ENCODE data around the gene LKAAEAR1. TPM values are rescaled to one million over a fixed set of nuclear protein-coding genes. Genes with fewer than 3 reads are reported as not detected.

Gene LKAAEAR1
- total RNA-seq, 2 experiments from 2014 or later = not detected

GRCh38 chr20:64101731-64102621, 17.8 kb upstream of the LKAAEAR1 start:
- BruUV-seq (replicated peaks) = no TSS peak
- H4K20me1 ChIP-seq (ENCODE audit: insufficient read depth, low read length) = no peaks in the 10 kb centered on the region
- H3K27ac ChIP-seq (ENCODE audit: low read depth, low read length, poor library complexity, severe bottlenecking) = no peak overlapping the region
- intact Hi-C loops (cut with micrococcal nuclease; ENCODE audit: unreplicated experiment) = loop anchor here (2.0 kb wide), 1 partner anchor 23 kb away; the partner anchor contains the start of gene RGS19
- H3K9me2 ChIP-seq (ENCODE audit: insufficient read depth, low read length) = no peaks in the 10 kb centered on the region
- no peaks in the 10 kb centered on the region for H3K36me3 ChIP-seq (ENCODE audit: insufficient read depth, low read length)
- TF ChIP-seq EZH2phosphoT487 (IDR thresholded peaks at IDR 0.05; ENCODE audit: borderline replicate concordance, low read depth, low read length) (no peak), CTCF (conservative IDR thresholded peaks at IDR 0.05; ENCODE audit: low read length) (peak; percentile 86)
- peak; percentile 73 for DNase-seq (ENCODE audit: low spot score)
- peak overlapping the region; percentile 67; the same call in 1 of the 2 replicates for H2AFZ ChIP-seq (ENCODE audit: low read length)
- ChIA-PET POLR2A (no interaction called here), CTCF (ENCODE audit: unreplicated experiment) (interaction anchor here (0.6 kb wide), 2 partner anchors 42 to 141 kb away, joined by 4 to 6 read pairs; no protein-coding TSS in a partner anchor)
- H3K9me3 ChIP-seq (ENCODE audit: low read length) = no peaks in the 10 kb centered on the region
- peak overlapping the region; percentile 71 for H3K4me2 ChIP-seq (ENCODE audit: low read length)
- no peaks in the 10 kb centered on the region for H3K79me2 ChIP-seq (ENCODE audit: insufficient read depth, low read depth, low read length)
- peak overlapping the region; percentile 65 for H3K4me3 ChIP-seq (ENCODE audit: low read depth, low read length, poor library complexity, severe bottlenecking)
- peaks cover 37% of the 10 kb centered on the region for H3K4me1 ChIP-seq (ENCODE audit: insufficient read depth, low read length, poor library complexity, severe bottlenecking)

GRCh38 chr20:64100946-64101688, 16.9 kb upstream of the LKAAEAR1 start:
- no peaks in the 10 kb centered on the region for H4K20me1 ChIP-seq (ENCODE audit: insufficient read depth, low read length)
- H3K9me2 ChIP-seq (ENCODE audit: insufficient read depth, low read length) = no peaks in the 10 kb centered on the region
- no peak for DNase-seq (ENCODE audit: low spot score)
- ChIA-PET CTCF (ENCODE audit: unreplicated experiment) (no interaction called here), POLR2A (no interaction called here)
- no peaks in the 10 kb centered on the region for H3K79me2 ChIP-seq (ENCODE audit: insufficient read depth, low read depth, low read length)
- no peak for TF ChIP-seq CTCF (conservative IDR thresholded peaks at IDR 0.05; ENCODE audit: low read length)
- TF ChIP-seq EZH2phosphoT487 (IDR thresholded peaks at IDR 0.05; ENCODE audit: borderline replicate concordance, low read depth, low read length) = no peak
- peak overlapping the region; percentile 60 for H3K27ac ChIP-seq (ENCODE audit: low read depth, low read length, poor library complexity, severe bottlenecking)
- no peaks in the 10 kb centered on the region for H3K9me3 ChIP-seq (ENCODE audit: low read length)
- no peak overlapping the region for H3K4me3 ChIP-seq (ENCODE audit: low read depth, low read length, poor library complexity, severe bottlenecking)
- intact Hi-C loops (cut with micrococcal nuclease; ENCODE audit: unreplicated experiment) = loop anchor here (2.0 kb wide), 1 partner anchor 22 kb away; the partner anchor contains the start of gene RGS19
- peak overlapping the region; percentile 73; the same call in 1 of the 2 replicates for H2AFZ ChIP-seq (ENCODE audit: low read length)
- peak overlapping the region; percentile 71 for H3K4me2 ChIP-seq (ENCODE audit: low read length)
- peaks cover 36% of the 10 kb centered on the region for H3K4me1 ChIP-seq (ENCODE audit: insufficient read depth, low read length, poor library complexity, severe bottlenecking)
- H3K36me3 ChIP-seq (ENCODE audit: insufficient read depth, low read length) = no peaks in the 10 kb centered on the region
- no TSS peak for BruUV-seq (replicated peaks)

Measured in OCI-LY7 (cell line).